Esophagus squamous epithelium (tissue), 4 donors: ENCODE data around the gene PPIB.

ENCODE experiments used
- CTCF ChIP-seq, 6 experiments: fragments of 450-650 bp in 4 of 6; fragments of 200-600 bp in 2 of 6; sonication (generic) in 2 of 6; IDR thresholded peaks; one replicate each; pipeline ENCODE4 v1.5.1; 2016 to 2019; ENCODE audit warnings: antibody characterized with exemption in 6 of 6, mild to moderate bottlenecking in 4 of 6, moderate library complexity in 4 of 6
- POLR2A ChIP-seq, 4 donors: fragments of 450-650 bp; IDR thresholded peaks; one replicate each; pipeline ENCODE4 v1.6.1; 2017; ENCODE audit warnings: antibody characterized with exemption in 4 of 4, mild to moderate bottlenecking in 4 of 4, moderate library complexity in 3 of 4

GRCh38 chr15:64180235-64180824, 17.5 kb upstream of the PPIB start:
- TF ChIP-seq CTCF (IDR thresholded peaks at IDR 0.05), result no peak
- no peak for TF ChIP-seq POLR2A (IDR thresholded peaks at IDR 0.05)
